HepG2 (cell line): ENCODE results near the gene ATP4A. TPM values are rescaled to one million over a fixed set of nuclear protein-coding genes. Genes with fewer than 3 reads are reported as not detected.

Experiments
- ELF4 ChIP-seq: sonication (generic); formaldehyde crosslinking; IDR thresholded peaks from 2 replicates; pipeline ENCODE4 v1.5.0; 2020; ENCODE audit warnings: missing genetic modification reagents, mild to moderate bottlenecking, moderate library complexity, borderline replicate concordance
- FOXO1 ChIP-seq: sonication (generic); formaldehyde crosslinking; IDR thresholded peaks from 2 replicates; pipeline ENCODE4 v1.4.0; 2020; ENCODE audit warnings: missing genetic modification reagents
- FOXP1 ChIP-seq, 2 experiments: fragments of 450-650 bp in 1 of 2; IDR thresholded peaks; 2 replicates each; pipeline ENCODE4 v1.6.1; 2017 to 2018; ENCODE audit warnings: antibody characterized with exemption in 1 of 2
- GTF3A ChIP-seq: sonication (generic); formaldehyde crosslinking; conservative IDR thresholded peaks from 2 replicates; pipeline ENCODE4 v1.4.0; 2020; ENCODE audit warnings: mild to moderate bottlenecking, missing genetic modification reagents
- HDAC6 ChIP-seq: fragments of 200-600 bp; sonication (generic); IDR thresholded peaks from 2 replicates; pipeline ENCODE4 v1.7.0; 2017; ENCODE audit warnings: mild to moderate bottlenecking, antibody characterized with exemption, low read length, low read depth
- IKZF5 ChIP-seq: IDR thresholded peaks from 2 replicates; pipeline ENCODE4 v1.6.1; 2018; ENCODE audit warnings: missing genetic modification reagents, mild to moderate bottlenecking, missing compliant biosample characterization
- KDM5B ChIP-seq: sonication (generic); formaldehyde crosslinking; IDR thresholded peaks from 2 replicates; pipeline ENCODE4 v1.4.0; 2020; ENCODE audit warnings: missing genetic modification reagents, mild to moderate bottlenecking, borderline replicate concordance
- KLF11 ChIP-seq: IDR thresholded peaks from 2 replicates; pipeline ENCODE4 v1.6.1; 2016; ENCODE audit warnings: missing compliant biosample characterization
- LCORL ChIP-seq, 2 experiments: fragments of 450-650 bp in 1 of 2; sonication (generic) in 1 of 2; formaldehyde crosslinking in 1 of 2; IDR thresholded peaks; 2 replicates each; pipeline versions ENCODE4 v1.5.0 to v1.6.1; 2017 to 2020; ENCODE audit warnings: antibody characterized with exemption in 1 of 2, missing genetic modification reagents in 1 of 2
- MIER2 ChIP-seq: IDR thresholded peaks from 2 replicates; pipeline ENCODE4 v1.6.1; 2016; ENCODE audit warnings: missing biosample characterization, missing genetic modification reagents
- SIN3A ChIP-seq: IDR thresholded peaks from 2 replicates; pipeline ENCODE4 v1.6.1; 2011; ENCODE audit warnings: low read depth, mild to moderate bottlenecking, control low read depth, low read length, borderline replicate concordance
- SMC3 ChIP-seq: IDR thresholded peaks from 2 replicates; pipeline ENCODE4 v1.6.1; 2011; ENCODE audit warnings: low read length, improper control_type of control experiment
- TARDBP ChIP-seq: sonication (generic); formaldehyde crosslinking; IDR thresholded peaks from 2 replicates; pipeline ENCODE4 v1.8.0; 2022; ENCODE audit warnings: mild to moderate bottlenecking, missing genetic modification reagents
- TFAP4 ChIP-seq: sonication (generic); IDR thresholded peaks from 2 replicates; pipeline ENCODE4 v1.6.1; 2016; ENCODE audit warnings: low read depth, borderline replicate concordance
- TFE3 ChIP-seq: IDR thresholded peaks from 2 replicates; pipeline ENCODE4 v1.6.1; 2016
- ZBTB7B ChIP-seq: sonication (generic); formaldehyde crosslinking; IDR thresholded peaks from 2 replicates; pipeline ENCODE4 v1.4.0; 2020; ENCODE audit warnings: missing genetic modification reagents
- ZNF589 ChIP-seq: sonication (generic); formaldehyde crosslinking; conservative IDR thresholded peaks from 2 replicates; pipeline ENCODE4 v1.8.0; 2022; ENCODE audit warnings: mild to moderate bottlenecking, moderate library complexity, missing genetic modification reagents
- ZNF607 ChIP-seq: sonication (generic); formaldehyde crosslinking; IDR thresholded peaks from 2 replicates; pipeline ENCODE4 v1.5.1; 2020; ENCODE audit warnings: missing genetic modification reagents, mild to moderate bottlenecking, borderline replicate concordance
- ZNF724P ChIP-seq: sonication (generic); formaldehyde crosslinking; IDR thresholded peaks from 2 replicates; pipeline ENCODE4 v1.8.0; 2022; ENCODE audit warnings: missing genetic modification reagents, borderline replicate concordance
- ZNF839 ChIP-seq: sonication (generic); formaldehyde crosslinking; IDR thresholded peaks from 2 replicates; pipeline ENCODE4 v1.4.0; 2020; ENCODE audit warnings: missing genetic modification reagents, mild to moderate bottlenecking, borderline replicate concordance
- ZSCAN29 ChIP-seq: sonication (generic); formaldehyde crosslinking; conservative IDR thresholded peaks from 2 replicates; pipeline ENCODE4 v1.4.0; 2020; ENCODE audit warnings: mild to moderate bottlenecking, missing genetic modification reagents
- polyA plus RNA-seq, 8 experiments: library from polyadenylated mRNA; depleted of rRNA in 3 of 8; stranded (reverse) in 7 of 8; unstranded in 1 of 8; fragments of >200 nt; fragmentation: Illumina TruSeq in 4 of 8; extraction: Trizol in 4 of 8; gene quantifications; 2 replicates each; pipeline versions ENCODE4 v1.2.1 to v1.2.3, GENCODE V29; 2011 to 2016; ENCODE audit warnings: low read depth in 4 of 8, missing spikeins in 1 of 8, mixed read lengths in 1 of 8; ENCODE audit not compliant: insufficient read depth in 1 of 8
- total RNA-seq, 5 experiments: library from RNA; depleted of rRNA; stranded (reverse); fragments of >200 nt; fragmentation: Illumina TruSeq; extraction: Trizol; gene quantifications; 2 replicates each; pipeline ENCODE4 v1.2.3, GENCODE V29; 2016; ENCODE audit warnings: low read depth in 1 of 5
- TF ChIP-seq, protein P1 (sequence below): IDR thresholded peaks from 2 replicates; pipeline ENCODE4 v1.4.0; 2020; ENCODE audit warnings: mild to moderate bottlenecking, missing genetic modification reagents

The ATP4A gene
- total and polyA plus RNA-seq, 2 of the 13 experiments (the other 11 are each of a cell fraction or from before 2014, with no cell fraction given) = 0.08 to 0.11 TPM

DNA sequence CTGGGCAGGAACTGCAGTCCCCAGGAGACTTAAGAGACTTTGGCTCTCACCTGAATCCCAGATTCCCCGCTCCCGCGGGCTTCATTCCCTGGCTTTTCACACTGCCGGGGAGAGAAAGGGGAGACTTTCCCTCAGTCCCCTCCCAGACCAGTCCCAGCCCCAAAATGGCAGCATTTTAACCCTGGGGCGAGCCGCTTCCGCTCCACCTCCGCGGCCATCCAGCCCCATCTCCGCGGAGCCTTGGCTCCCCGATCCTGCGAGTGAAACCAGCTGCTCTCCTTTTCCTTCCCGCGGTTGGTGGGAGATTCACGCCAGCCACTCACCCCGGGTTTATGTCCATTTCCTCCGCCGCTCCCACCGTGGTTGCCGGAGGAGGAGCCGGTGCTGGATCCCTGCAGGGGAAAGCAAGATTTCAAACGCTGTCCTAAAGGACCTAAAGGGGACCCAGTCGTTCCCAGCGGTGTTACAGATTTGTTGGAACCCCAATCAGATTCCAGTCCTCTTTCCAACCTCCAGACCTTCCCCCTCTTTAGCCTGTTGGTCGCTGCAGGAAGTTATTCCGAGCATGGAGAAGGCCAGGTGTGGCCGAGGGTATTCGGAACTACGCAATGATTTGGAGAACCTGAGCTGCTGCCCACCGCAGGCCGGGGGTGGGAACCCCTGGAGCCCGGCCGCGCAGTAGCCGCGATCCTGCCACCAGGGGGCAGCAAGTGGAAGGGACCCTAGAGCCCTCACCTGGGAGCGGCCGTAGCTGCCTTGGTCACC is 53.4 kb downstream of the ATP4A start (continued):
- TF ChIP-seq GTF3A (CRISPR knock-in tag) = peak; percentile 57; the same call in 1 of the 2 replicates
- TF ChIP-seq ZNF724P (CRISPR knock-in tag) = no peak
- peak; percentile 26; the same call in 1 of the 2 replicates for TF ChIP-seq IKZF5 (CRISPR knock-in tag)
- no peak for TF ChIP-seq FOXP1 (IDR thresholded peaks at IDR 0.05)
- TF ChIP-seq FOXP1 (CRISPR knock-in tag; IDR thresholded peaks at IDR 0.05) = no peak
- TF ChIP-seq TFAP4 = 0 out of 2 replicates have a peak, but pooled peaks have one; percentile 19
- TF ChIP-seq ZNF607 (CRISPR knock-in tag) = 0 out of 2 replicates have a peak, but pooled peaks have one; percentile 32
- TF ChIP-seq ZSCAN29 (CRISPR knock-in tag) = 0 out of 2 replicates have a peak, but pooled peaks have one; percentile 62
- no peak for TF ChIP-seq ELF4 (CRISPR knock-in tag)
- no peak for TF ChIP-seq ZNF589 (CRISPR knock-in tag)
- TF ChIP-seq LCORL (IDR thresholded peaks at IDR 0.05) = no peak
- TF ChIP-seq LCORL (CRISPR knock-in tag; IDR thresholded peaks at IDR 0.05) = peak; percentile 69
- peak; percentile 98 for TF ChIP-seq ZBTB7B (CRISPR knock-in tag)
- TF ChIP-seq KLF11 (CRISPR knock-in tag) = peak; percentile 80; the same call in 1 of the 2 replicates
- peak; percentile 66; the same call in 1 of the 2 replicates for TF ChIP-seq ZNF839 (CRISPR knock-in tag)
- no peak for TF ChIP-seq SMC3
- TF ChIP-seq HDAC6 = no peak
- peak; percentile 55; the same call in 1 of the 2 replicates for TF ChIP-seq FOXO1 (CRISPR knock-in tag)
- no peak for TF ChIP-seq MIER2 (CRISPR knock-in tag)
- TF ChIP-seq TARDBP (CRISPR knock-in tag) = 0 out of 2 replicates have a peak, but pooled peaks have one; percentile 11
- TF ChIP-seq, protein P1, sequence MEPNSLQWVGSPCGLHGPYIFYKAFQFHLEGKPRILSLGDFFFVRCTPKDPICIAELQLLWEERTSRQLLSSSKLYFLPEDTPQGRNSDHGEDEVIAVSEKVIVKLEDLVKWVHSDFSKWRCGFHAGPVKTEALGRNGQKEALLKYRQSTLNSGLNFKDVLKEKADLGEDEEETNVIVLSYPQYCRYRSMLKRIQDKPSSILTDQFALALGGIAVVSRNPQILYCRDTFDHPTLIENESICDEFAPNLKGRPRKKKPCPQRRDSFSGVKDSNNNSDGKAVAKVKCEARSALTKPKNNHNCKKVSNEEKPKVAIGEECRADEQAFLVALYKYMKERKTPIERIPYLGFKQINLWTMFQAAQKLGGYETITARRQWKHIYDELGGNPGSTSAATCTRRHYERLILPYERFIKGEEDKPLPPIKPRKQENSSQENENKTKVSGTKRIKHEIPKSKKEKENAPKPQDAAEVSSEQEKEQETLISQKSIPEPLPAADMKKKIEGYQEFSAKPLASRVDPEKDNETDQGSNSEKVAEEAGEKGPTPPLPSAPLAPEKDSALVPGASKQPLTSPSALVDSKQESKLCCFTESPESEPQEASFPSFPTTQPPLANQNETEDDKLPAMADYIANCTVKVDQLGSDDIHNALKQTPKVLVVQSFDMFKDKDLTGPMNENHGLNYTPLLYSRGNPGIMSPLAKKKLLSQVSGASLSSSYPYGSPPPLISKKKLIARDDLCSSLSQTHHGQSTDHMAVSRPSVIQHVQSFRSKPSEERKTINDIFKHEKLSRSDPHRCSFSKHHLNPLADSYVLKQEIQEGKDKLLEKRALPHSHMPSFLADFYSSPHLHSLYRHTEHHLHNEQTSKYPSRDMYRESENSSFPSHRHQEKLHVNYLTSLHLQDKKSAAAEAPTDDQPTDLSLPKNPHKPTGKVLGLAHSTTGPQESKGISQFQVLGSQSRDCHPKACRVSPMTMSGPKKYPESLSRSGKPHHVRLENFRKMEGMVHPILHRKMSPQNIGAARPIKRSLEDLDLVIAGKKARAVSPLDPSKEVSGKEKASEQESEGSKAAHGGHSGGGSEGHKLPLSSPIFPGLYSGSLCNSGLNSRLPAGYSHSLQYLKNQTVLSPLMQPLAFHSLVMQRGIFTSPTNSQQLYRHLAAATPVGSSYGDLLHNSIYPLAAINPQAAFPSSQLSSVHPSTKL (CRISPR knock-in tag) = peak; percentile 48; the same call in 1 of the 2 replicates
- peak; percentile 65; the same call in 1 of the 2 replicates for TF ChIP-seq KDM5B (CRISPR knock-in tag)
- 0 out of 2 replicates have a peak, but pooled peaks have one; percentile 40 for TF ChIP-seq SIN3A
- TF ChIP-seq TFE3 (CRISPR knock-in tag) = 0 out of 2 replicates have a peak, but pooled peaks have one; percentile 52
